Jurkat, Clone E6-1 (cell line): ENCODE data around the gene TMEM203.

Experiments used
- DNase-seq: peaks from one replicate; pipeline ENCODE4 v3.0.0-alpha.2; 2011; ENCODE audit warnings: low read depth, low spot score
- H3K4me3 ChIP-seq: 2 replicates; pipeline ENCODE4 v1.5.1; 2011; ENCODE audit warnings: mild to moderate bottlenecking, low read length, control low read depth, moderate library complexity

Gene TMEM203

DNA sequence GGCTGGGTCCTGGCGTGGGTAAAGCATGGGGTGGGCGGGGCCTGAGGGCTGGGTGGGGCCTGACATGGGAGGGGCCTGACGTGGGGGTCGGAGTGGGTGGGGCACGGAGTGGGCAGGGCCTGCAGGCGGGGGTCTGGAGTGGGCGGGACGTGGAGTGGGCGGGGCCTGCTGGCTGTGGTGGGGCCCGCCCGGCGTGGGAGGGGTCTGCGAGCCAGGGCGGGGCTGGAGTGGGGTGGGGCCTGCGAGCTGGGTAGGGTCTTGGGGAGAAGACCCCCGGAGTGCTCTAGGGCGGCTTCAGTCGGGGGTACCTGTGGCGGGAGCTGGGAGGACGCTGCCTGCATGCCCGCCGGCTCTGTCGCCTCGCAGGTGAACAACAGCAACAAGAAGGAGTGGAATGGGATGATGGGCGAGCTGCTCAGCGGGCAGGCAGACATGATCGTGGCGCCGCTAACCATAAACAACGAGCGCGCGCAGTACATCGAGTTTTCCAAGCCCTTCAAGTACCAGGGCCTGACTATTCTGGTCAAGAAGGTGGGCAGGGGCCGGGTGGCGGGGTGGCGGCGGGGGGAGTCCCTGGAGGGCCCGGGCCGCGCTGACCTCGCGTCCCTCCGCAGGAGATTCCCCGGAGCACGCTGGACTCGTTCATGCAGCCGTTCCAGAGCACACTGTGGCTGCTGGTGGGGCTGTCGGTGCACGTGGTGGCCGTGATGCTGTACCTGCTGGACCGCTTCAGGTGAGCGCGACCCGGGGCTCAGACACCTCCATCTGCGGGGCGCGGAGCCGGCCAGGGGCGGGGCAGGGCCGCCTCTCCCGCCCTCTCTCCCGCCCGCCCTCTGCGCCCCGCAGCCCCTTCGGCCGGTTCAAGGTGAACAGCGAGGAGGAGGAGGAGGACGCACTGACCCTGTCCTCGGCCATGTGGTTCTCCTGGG lies 43.6 kb downstream of the TMEM203 start:
- no peak overlapping the region for H3K4me3 ChIP-seq
- DNase-seq = no peak

DNA sequence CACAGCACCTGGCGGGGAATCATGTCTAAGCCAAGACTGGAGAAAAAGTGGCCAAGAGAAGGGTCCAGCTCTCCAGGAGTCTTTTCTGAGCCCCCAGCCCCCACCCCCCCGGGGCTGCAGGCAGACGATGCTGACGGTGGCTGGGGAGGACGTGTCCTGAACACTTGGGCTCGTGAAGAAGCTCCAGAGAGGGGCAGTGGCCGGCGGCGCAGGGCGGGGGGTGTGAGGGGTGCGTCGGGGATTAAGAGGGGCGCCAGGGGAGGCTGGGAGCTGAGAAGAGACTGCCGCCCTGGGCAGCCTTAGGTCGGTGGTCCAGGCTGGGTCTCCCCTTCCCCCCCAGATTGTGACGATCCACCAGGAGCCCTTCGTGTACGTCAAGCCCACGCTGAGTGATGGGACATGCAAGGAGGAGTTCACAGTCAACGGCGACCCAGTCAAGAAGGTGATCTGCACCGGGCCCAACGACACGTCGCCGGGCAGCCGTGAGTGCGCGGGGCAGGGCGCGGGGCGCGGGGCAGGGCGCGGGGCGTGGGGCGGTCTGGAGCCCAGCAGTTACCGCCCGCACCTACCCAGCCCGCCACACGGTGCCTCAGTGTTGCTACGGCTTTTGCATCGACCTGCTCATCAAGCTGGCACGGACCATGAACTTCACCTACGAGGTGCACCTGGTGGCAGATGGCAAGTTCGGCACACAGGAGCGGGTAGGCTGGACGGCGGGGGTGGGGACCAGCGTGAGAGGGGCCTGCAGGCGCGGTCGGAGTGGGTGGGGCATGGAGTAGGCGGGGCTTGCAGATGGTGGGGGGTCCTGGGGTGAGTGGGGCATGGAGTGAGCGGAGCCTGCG lies 44.5 kb downstream of the TMEM203 start:
- no peak overlapping the region for H3K4me3 ChIP-seq

DNA sequence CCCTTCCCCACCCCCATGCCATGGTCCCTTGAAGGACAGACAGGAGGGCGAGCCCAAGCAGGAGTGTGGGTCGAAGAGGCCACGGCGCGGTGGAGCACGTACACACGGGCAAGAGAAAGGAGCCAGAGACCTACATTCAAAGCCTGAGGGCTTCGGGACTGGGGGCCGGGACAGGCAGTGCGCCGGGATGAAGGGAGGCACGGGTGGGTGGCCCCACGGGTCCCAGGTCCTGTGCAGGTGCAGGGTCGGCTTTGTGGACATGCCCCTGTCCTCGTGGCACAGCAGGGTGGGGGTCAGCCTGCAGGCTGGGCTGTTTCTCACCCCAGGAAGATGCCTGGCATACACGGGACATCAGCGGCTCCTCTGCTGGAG lies 45.4 kb downstream of the TMEM203 start:
- no peak overlapping the region for H3K4me3 ChIP-seq
- no peak for DNase-seq

More for the DNA sequence above, 44.5 kb downstream of the TMEM203 start:
- DNase-seq = no peak

DNA sequence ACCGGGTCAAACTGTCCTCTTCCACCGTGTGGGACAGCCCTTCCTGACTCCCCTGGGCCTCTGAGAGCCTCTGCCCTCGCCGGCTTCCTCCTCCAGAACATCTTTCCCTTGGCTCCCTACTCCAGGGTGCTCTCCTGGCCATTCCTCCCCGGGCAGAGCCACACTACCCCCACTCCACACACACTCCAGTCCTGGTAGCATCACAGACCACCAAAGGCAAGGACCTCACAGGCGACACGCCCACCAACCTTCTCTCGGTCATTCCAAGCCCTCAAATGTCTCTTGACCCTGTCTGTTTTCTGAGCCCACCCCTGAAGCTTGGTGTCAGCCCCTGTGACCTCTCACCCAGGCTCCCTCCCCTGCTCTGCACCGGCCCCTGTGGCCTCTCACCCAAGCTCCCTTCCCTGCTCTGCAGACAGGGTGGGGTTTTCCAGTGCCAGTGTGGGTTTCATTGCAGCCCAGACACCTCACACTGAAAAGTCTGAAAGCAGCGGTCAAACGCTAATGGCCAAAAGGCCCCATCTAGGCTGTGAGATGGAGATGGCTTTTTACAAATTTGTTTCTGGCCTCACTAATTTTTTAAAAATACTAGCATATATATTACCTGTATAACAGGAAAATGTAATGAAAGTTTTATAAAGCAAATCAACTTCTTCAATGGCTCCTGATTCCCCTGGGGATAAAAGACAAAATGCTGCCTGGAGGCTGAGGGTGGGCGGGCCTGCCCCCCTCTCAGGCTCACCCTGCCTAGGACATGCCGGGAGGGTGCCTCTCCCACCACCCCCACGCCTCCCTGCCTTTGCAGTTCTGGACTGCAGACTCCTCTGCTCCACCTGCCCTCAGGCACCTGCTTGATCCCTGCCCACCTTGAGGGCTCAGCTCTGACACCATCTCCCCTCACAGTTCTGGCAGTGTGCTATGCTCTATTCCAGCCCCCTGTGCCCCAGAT lies 46.1 kb downstream of the TMEM203 start:
- DNase-seq = no peak
- H3K4me3 ChIP-seq = no peak overlapping the region

- no peak for DNase-seq
- no peak overlapping the region for H3K4me3 ChIP-seq
Observed at GRCh38 chr9:137158625-137159024, 46.8 kb downstream of the TMEM203 start.

DNA sequence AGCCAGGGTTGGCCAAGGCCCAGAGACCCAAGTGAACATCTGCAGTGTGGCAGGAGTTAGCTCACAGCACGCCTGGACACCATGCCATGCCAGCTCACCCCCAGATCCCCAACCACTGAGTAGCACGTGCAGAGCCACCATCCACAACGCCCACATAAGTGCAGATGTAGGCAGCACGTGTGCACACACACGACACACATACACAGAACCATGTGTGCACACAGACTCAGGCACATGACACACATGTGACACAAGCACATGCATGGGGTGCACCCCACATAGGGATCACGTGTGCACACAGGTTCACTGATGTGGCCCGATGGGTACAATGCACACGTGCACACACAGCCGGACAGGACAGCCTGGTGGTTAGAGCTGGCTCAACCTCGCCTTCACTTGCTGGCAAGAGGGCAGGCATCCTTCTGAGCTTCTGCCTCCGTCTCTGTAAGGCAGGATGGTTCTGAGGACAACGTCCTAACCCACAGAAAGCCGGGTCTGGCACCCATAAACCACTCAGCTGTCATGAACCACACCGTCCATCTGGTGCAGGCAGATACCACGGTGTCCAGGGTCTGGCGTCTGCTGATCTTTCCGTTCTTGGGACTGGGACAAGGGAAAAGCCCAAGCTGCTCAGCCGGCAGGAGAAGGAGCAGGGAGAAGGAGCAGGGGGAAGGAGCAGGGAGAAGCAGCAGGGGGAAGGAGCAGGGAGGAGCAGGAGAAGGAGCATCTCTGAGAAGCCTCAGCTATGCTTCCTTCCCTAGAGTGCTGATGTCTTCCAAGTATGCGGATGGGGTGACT lies 47.6 kb downstream of the TMEM203 start:
- no peak overlapping the region for H3K4me3 ChIP-seq
- no peak for DNase-seq

DNA sequence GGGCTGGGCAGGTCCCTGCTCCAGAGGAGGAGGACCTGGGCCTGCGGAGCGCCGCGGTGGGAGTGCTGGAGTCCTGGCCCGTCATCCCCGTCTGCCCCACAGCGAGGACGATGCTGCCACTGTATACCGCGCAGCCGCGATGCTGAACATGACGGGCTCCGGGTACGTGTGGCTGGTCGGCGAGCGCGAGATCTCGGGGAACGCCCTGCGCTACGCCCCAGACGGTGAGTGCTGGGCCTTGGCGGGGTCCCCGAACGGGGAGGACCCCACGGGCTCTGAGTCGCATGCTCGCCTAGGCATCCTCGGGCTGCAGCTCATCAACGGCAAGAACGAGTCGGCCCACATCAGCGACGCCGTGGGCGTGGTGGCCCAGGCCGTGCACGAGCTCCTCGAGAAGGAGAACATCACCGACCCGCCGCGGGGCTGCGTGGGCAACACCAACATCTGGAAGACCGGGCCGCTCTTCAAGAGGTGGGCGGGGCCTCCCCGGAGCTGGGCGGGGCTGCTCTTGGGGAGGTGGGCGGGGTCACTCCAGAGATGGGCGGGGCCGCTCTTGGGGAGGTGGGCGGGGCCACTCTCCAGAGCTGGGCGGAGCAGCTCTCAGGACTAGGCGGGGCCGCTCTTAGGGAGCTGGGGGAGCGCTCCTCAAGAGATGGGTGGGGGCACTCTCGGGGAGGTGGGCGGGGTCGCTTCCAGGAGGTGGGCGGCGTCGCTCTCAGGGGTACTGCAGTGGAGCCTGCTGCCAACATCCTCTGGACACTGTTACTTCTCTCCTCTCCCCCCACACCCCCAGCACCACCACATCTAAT lies 48.7 kb downstream of the TMEM203 start:
- DNase-seq = peak; percentile 39
- no peak overlapping the region for H3K4me3 ChIP-seq
